Measurements from ENCODE around the gene CARD8. TPM values are rescaled to one million over a fixed set of nuclear protein-coding genes. Genes with fewer than 3 reads are reported as not detected.
"Not testable (repeated sequence)": the region's sequence is repeated elsewhere in the genome, so short reads cannot be mapped to it uniquely, and the experiment has no call there.

Gene CARD8
- total RNA-seq, 4 donors from 2014 or later, result 13.1 to 48.4 (median 29.4) TPM

- TF ChIP-seq CTCF (IDR thresholded peaks at IDR 0.05) (no peak), EP300 (IDR thresholded peaks at IDR 0.05; ENCODE audit: low read depth) (no peak)
- no peaks in the 10 kb centered on the region for H3K36me3 ChIP-seq
- no peak overlapping the region for H3K4me3 ChIP-seq
- intact Hi-C loops (cut with DNase I; ENCODE audit: low total_unique reads), result no loop called here
- H3K9me3 ChIP-seq, result no peaks in the 10 kb centered on the region
- DNase-seq, result no peak
- in situ Hi-C loops (cut with MboI; ENCODE audit: low pct_ligation_motif_present in 1 of 4, low pct_unique_long_range_greater_than_20kb in 1 of 4, low sequenced_read_pairs in 3 of 4), result loop anchor here in 3 of 4 donors (25.0 kb wide), 2 partner anchors 312 to 313 kb away; no protein-coding TSS in a partner anchor
- whole genome bisulfite sequencing, 2 donors (ENCODE audit: low coverage in 1 of 2), result 78 to 80% methylated on average over 4 to 6 of the region's 6 CpGs
- peaks cover 8 to 15% (median 11%) of the 10 kb centered on the region in 4 donors for H3K4me1 ChIP-seq
- no peak overlapping the region for H3K27ac ChIP-seq
- peaks cover 30% of the 10 kb centered on the region for H3K27me3 ChIP-seq
Measured at GRCh38 chr19:48274938-48275337, 19.2 kb upstream of the CARD8 start.

- H3K9me3 ChIP-seq, result no peaks in the 10 kb centered on the region
- in situ Hi-C loops (cut with MboI; ENCODE audit: low pct_ligation_motif_present in 1 of 4, low pct_unique_long_range_greater_than_20kb in 1 of 4, low sequenced_read_pairs in 3 of 4), result loop anchor here in 1 of 4 donors (25.0 kb wide), 1 partner anchor 313 kb away; no protein-coding TSS in a partner anchor
Measured at GRCh38 chr19:48274173-48274572, 18.5 kb upstream of the CARD8 start.

GRCh38 chr19:48271531-48272151 lies 15.9 kb upstream of the CARD8 start:
- Histone ChIP-seq H3K9me3 (no peaks in the 10 kb centered on the region), H3K27me3 (peaks cover 44% of the 10 kb centered on the region), H3K4me1 (peaks cover 8 to 15% (median 11%) of the 10 kb centered on the region in 4 donors), H3K36me3 (no peaks in the 10 kb centered on the region), H3K4me3 (peak overlapping the region in 3 of 4 donors; percentile 20 to 53 (median 41)), H3K27ac (peak overlapping the region in 3 of 4 donors; percentile 7 to 21 (median 10))
- intact Hi-C loops (cut with DNase I; ENCODE audit: low total_unique reads), result no loop called here
- peak; percentile 27 for DNase-seq
- TF ChIP-seq POLR2A (IDR thresholded peaks at IDR 0.05), result no peak
- in situ Hi-C loops (cut with MboI; ENCODE audit: low pct_ligation_motif_present in 1 of 4, low pct_unique_long_range_greater_than_20kb in 1 of 4, low sequenced_read_pairs in 3 of 4), result loop anchor here in 1 of 4 donors (25.0 kb wide), 1 partner anchor 316 kb away; no protein-coding TSS in a partner anchor
- WGBS, 2 donors (ENCODE audit: low coverage in 1 of 2), result 8% methylated on average over 37 of the region's 40 CpGs; no CpG with 5 or more reads in 1 of the 2 donors

More at GRCh38 chr19:48274173-48274572, 18.5 kb upstream of the CARD8 start:
- TF ChIP-seq POLR2AphosphoS5 (IDR thresholded peaks at IDR 0.05), result no peak
- no peak for TF ChIP-seq EP300 (IDR thresholded peaks at IDR 0.05; ENCODE audit: low read depth)
- no peak for TF ChIP-seq POLR2A (IDR thresholded peaks at IDR 0.05)
- no peak for TF ChIP-seq CTCF (IDR thresholded peaks at IDR 0.05)
- Histone ChIP-seq H3K27ac (no peak overlapping the region), H3K4me1 (peaks cover 8 to 15% (median 11%) of the 10 kb centered on the region in 4 donors), H3K4me3 (no peak overlapping the region), H3K27me3 (peaks cover 38% of the 10 kb centered on the region), H3K36me3 (no peaks in the 10 kb centered on the region)
- no peak for DNase-seq
- 56 to 58% methylated on average over 3 of the region's 3 CpGs for WGBS, 2 donors (ENCODE audit: low coverage in 1 of 2)
- intact Hi-C loops (cut with DNase I; ENCODE audit: low total_unique reads), result no loop called here

- H3K4me3 ChIP-seq; H3K27ac ChIP-seq; intact Hi-C loops (cut with DNase I; ENCODE audit: low total_unique reads); DNase-seq; H3K36me3 ChIP-seq; H3K9me3 ChIP-seq: not testable (repeated sequence)
- H3K4me1 ChIP-seq, result peaks cover 8 to 15% (median 11%) of the 10 kb centered on the region in 4 donors
- in situ Hi-C loops (cut with MboI; ENCODE audit: low pct_ligation_motif_present in 1 of 4, low pct_unique_long_range_greater_than_20kb in 1 of 4, low sequenced_read_pairs in 3 of 4), result loop anchor here in 1 of 4 donors (25.0 kb wide), 1 partner anchor 318 kb away; no protein-coding TSS in a partner anchor
- peaks cover 57% of the 10 kb centered on the region for H3K27me3 ChIP-seq
- 78% methylated on average over 6 of the region's 6 CpGs; no CpG with 5 or more reads in 1 of the 2 donors for WGBS, 2 donors (ENCODE audit: low coverage in 1 of 2)
Measured at GRCh38 chr19:48269617-48270026, 13.9 kb upstream of the CARD8 start.

- H3K36me3 ChIP-seq; H3K4me3 ChIP-seq; H3K27ac ChIP-seq; intact Hi-C loops (cut with DNase I; ENCODE audit: low total_unique reads); H3K9me3 ChIP-seq; DNase-seq; H3K4me1 ChIP-seq: not testable (repeated sequence)
- WGBS, 2 donors (ENCODE audit: low coverage in 1 of 2), result 33 to 49% methylated on average over 3 to 8 of the region's 8 CpGs
- peaks cover 37% of the 10 kb centered on the region for H3K27me3 ChIP-seq
- in situ Hi-C loops (cut with MboI; ENCODE audit: low pct_ligation_motif_present in 1 of 4, low pct_unique_long_range_greater_than_20kb in 1 of 4, low sequenced_read_pairs in 3 of 4), result loop anchor here in 1 of 4 donors (25.0 kb wide), 1 partner anchor 322 kb away; no protein-coding TSS in a partner anchor
Measured at GRCh38 chr19:48265326-48265725, 9.6 kb upstream of the CARD8 start.

GRCh38 chr19:48260359-48260714 lies 4.6 kb upstream of the CARD8 start:
- WGBS, 2 donors (ENCODE audit: low coverage in 1 of 2), result 28 to 44% methylated on average over 6 to 8 of the region's 8 CpGs
- H3K27me3 ChIP-seq, result peaks cover 13% of the 10 kb centered on the region
- H3K36me3 ChIP-seq; H3K9me3 ChIP-seq; intact Hi-C loops (cut with DNase I; ENCODE audit: low total_unique reads); DNase-seq: not testable (repeated sequence)
- H3K27ac ChIP-seq, result peak overlapping the region; percentile 73 to 84 (median 80)
- H3K4me1 ChIP-seq, result peaks cover 0 to 11% (median 2%) of the 10 kb centered on the region in 4 donors
- H3K4me3 ChIP-seq, result peak overlapping the region in 3 of 4 donors; percentile 40 to 84 (median 44)
- in situ Hi-C loops (cut with MboI; ENCODE audit: low pct_ligation_motif_present in 1 of 4, low pct_unique_long_range_greater_than_20kb in 1 of 4, low sequenced_read_pairs in 3 of 4), result loop anchor here in 1 of 4 donors (25.0 kb wide), 1 partner anchor 327 kb away; no protein-coding TSS in a partner anchor

GRCh38 chr19:48258992-48259391 lies 3.3 kb upstream of the CARD8 start:
- H3K4me3 ChIP-seq; H3K36me3 ChIP-seq; H3K9me3 ChIP-seq; H3K27me3 ChIP-seq; intact Hi-C loops (cut with DNase I; ENCODE audit: low total_unique reads); DNase-seq: not testable (repeated sequence)
- peaks cover 9 to 25% (median 14%) of the 10 kb centered on the region in 4 donors for H3K4me1 ChIP-seq
- peak overlapping the region in 3 of 4 donors; percentile 73 to 84 (median 84) for H3K27ac ChIP-seq
- in situ Hi-C loops (cut with MboI; ENCODE audit: low pct_ligation_motif_present in 1 of 4, low pct_unique_long_range_greater_than_20kb in 1 of 4, low sequenced_read_pairs in 3 of 4), result loop anchor here in 1 of 4 donors (25.0 kb wide), 1 partner anchor 328 kb away; no protein-coding TSS in a partner anchor
- 47 to 71% methylated on average over 3 to 4 of the region's 4 CpGs for WGBS, 2 donors (ENCODE audit: low coverage in 1 of 2)

All from transverse colon (tissue), 4 donors.